Measurements from ENCODE around the gene PTHLH.

PTHLH gene

GRCh38 chr12:27960821-27961220 lies 11.7 kb downstream of the PTHLH start:
- DNase-seq (ENCODE audit: low read depth, low spot score): no peak
- H3K4me3 ChIP-seq (ENCODE audit: insufficient read length, low read depth): no peak overlapping the region

GRCh38 chr12:27958675-27959074 lies 13.9 kb downstream of the PTHLH start:
- Histone ChIP-seq H3K4me3 (ENCODE audit: insufficient read length, low read depth) (no peak overlapping the region), H3K9ac (ENCODE audit: insufficient read length, low read depth) (no peak overlapping the region), H3K27me3 (ENCODE audit: insufficient read depth, insufficient read length) (no peaks in the 10 kb centered on the region), H3K4me1 (ENCODE audit: insufficient read depth, insufficient read length) (no peaks in the 10 kb centered on the region), H3K36me3 (ENCODE audit: insufficient read depth, insufficient read length, low read length) (peaks cover 4% of the 10 kb centered on the region), H3K9me3 (ENCODE audit: insufficient read depth, low read length) (no peaks in the 10 kb centered on the region)
- DNase-seq (ENCODE audit: low read depth, low spot score): no peak
- TF ChIP-seq SUZ12 (IDR thresholded peaks at IDR 0.05; ENCODE audit: extremely low read depth, insufficient read depth, insufficient read length): no peak
- TF ChIP-seq YY1 (IDR thresholded peaks at IDR 0.05; ENCODE audit: insufficient read depth, insufficient read length): no peak
- TF ChIP-seq ZNF274 (IDR thresholded peaks at IDR 0.05; ENCODE audit: low read depth, low read length): no peak

More at GRCh38 chr12:27960821-27961220, 11.7 kb downstream of the PTHLH start:
- TF ChIP-seq YY1 (IDR thresholded peaks at IDR 0.05; ENCODE audit: insufficient read depth, insufficient read length) (no peak), SUZ12 (IDR thresholded peaks at IDR 0.05; ENCODE audit: extremely low read depth, insufficient read depth, insufficient read length) (no peak), ZNF274 (IDR thresholded peaks at IDR 0.05; ENCODE audit: low read depth, low read length) (no peak)
- Histone ChIP-seq H3K36me3 (ENCODE audit: insufficient read depth, insufficient read length, low read length) (peaks cover 4% of the 10 kb centered on the region), H3K9ac (ENCODE audit: insufficient read length, low read depth) (no peak overlapping the region), H3K9me3 (ENCODE audit: insufficient read depth, low read length) (no peaks in the 10 kb centered on the region), H3K4me1 (ENCODE audit: insufficient read depth, insufficient read length) (no peaks in the 10 kb centered on the region), H3K27me3 (ENCODE audit: insufficient read depth, insufficient read length) (no peaks in the 10 kb centered on the region)

- no peaks in the 10 kb centered on the region for H3K36me3 ChIP-seq (ENCODE audit: insufficient read depth, insufficient read length, low read length)
- H3K27me3 ChIP-seq (ENCODE audit: insufficient read depth, insufficient read length): no peaks in the 10 kb centered on the region
- no peak overlapping the region for H3K9ac ChIP-seq (ENCODE audit: insufficient read length, low read depth)
- TF ChIP-seq YY1 (IDR thresholded peaks at IDR 0.05; ENCODE audit: insufficient read depth, insufficient read length) (no peak), SUZ12 (IDR thresholded peaks at IDR 0.05; ENCODE audit: extremely low read depth, insufficient read depth, insufficient read length) (no peak), ZNF274 (IDR thresholded peaks at IDR 0.05; ENCODE audit: low read depth, low read length) (no peak)
- H3K4me3 ChIP-seq (ENCODE audit: insufficient read length, low read depth): no peak overlapping the region
- DNase-seq (ENCODE audit: low read depth, low spot score): no peak
- no peaks in the 10 kb centered on the region for H3K4me1 ChIP-seq (ENCODE audit: insufficient read depth, insufficient read length)
- H3K9me3 ChIP-seq (ENCODE audit: insufficient read depth, low read length): no peaks in the 10 kb centered on the region
Observed at GRCh38 chr12:27957366-27957765, 15.2 kb downstream of the PTHLH start.

GRCh38 chr12:27953817-27954216 lies 18.7 kb downstream of the PTHLH start:
- no peak overlapping the region for H3K4me3 ChIP-seq (ENCODE audit: insufficient read length, low read depth)
- no peaks in the 10 kb centered on the region for H3K27me3 ChIP-seq (ENCODE audit: insufficient read depth, insufficient read length)
- H3K9ac ChIP-seq (ENCODE audit: insufficient read length, low read depth): no peak overlapping the region
- no peaks in the 10 kb centered on the region for H3K9me3 ChIP-seq (ENCODE audit: insufficient read depth, low read length)
- H3K36me3 ChIP-seq (ENCODE audit: insufficient read depth, insufficient read length, low read length): no peaks in the 10 kb centered on the region
- DNase-seq (ENCODE audit: low read depth, low spot score): no peak
- no peaks in the 10 kb centered on the region for H3K4me1 ChIP-seq (ENCODE audit: insufficient read depth, insufficient read length)
- no peak for TF ChIP-seq YY1 (IDR thresholded peaks at IDR 0.05; ENCODE audit: insufficient read depth, insufficient read length)
- no peak for TF ChIP-seq SUZ12 (IDR thresholded peaks at IDR 0.05; ENCODE audit: extremely low read depth, insufficient read depth, insufficient read length)
- TF ChIP-seq ZNF274 (IDR thresholded peaks at IDR 0.05; ENCODE audit: low read depth, low read length): no peak

- Histone ChIP-seq H3K27me3 (ENCODE audit: insufficient read depth, insufficient read length) (no peaks in the 10 kb centered on the region), H3K4me3 (ENCODE audit: insufficient read length, low read depth) (no peak overlapping the region), H3K4me1 (ENCODE audit: insufficient read depth, insufficient read length) (no peaks in the 10 kb centered on the region), H3K36me3 (ENCODE audit: insufficient read depth, insufficient read length, low read length) (no peaks in the 10 kb centered on the region), H3K9me3 (ENCODE audit: insufficient read depth, low read length) (no peaks in the 10 kb centered on the region), H3K9ac (ENCODE audit: insufficient read length, low read depth) (no peak overlapping the region)
- DNase-seq (ENCODE audit: low read depth, low spot score): no peak
- TF ChIP-seq ZNF274 (IDR thresholded peaks at IDR 0.05; ENCODE audit: low read depth, low read length): no peak
- no peak for TF ChIP-seq SUZ12 (IDR thresholded peaks at IDR 0.05; ENCODE audit: extremely low read depth, insufficient read depth, insufficient read length)
- no peak for TF ChIP-seq YY1 (IDR thresholded peaks at IDR 0.05; ENCODE audit: insufficient read depth, insufficient read length)
Observed at GRCh38 chr12:27953348-27953747, 19.2 kb downstream of the PTHLH start.

- H3K27me3 ChIP-seq (ENCODE audit: insufficient read depth, insufficient read length): no peaks in the 10 kb centered on the region
- no peak for DNase-seq (ENCODE audit: low read depth, low spot score)
- H3K36me3 ChIP-seq (ENCODE audit: insufficient read depth, insufficient read length, low read length): no peaks in the 10 kb centered on the region
- H3K9ac ChIP-seq (ENCODE audit: insufficient read length, low read depth): no peak overlapping the region
- H3K4me3 ChIP-seq (ENCODE audit: insufficient read length, low read depth): no peak overlapping the region
- H3K9me3 ChIP-seq (ENCODE audit: insufficient read depth, low read length): no peaks in the 10 kb centered on the region
- H3K4me1 ChIP-seq (ENCODE audit: insufficient read depth, insufficient read length): no peaks in the 10 kb centered on the region
- no peak for TF ChIP-seq ZNF274 (IDR thresholded peaks at IDR 0.05; ENCODE audit: low read depth, low read length)
- TF ChIP-seq SUZ12 (IDR thresholded peaks at IDR 0.05; ENCODE audit: extremely low read depth, insufficient read depth, insufficient read length): no peak
- no peak for TF ChIP-seq YY1 (IDR thresholded peaks at IDR 0.05; ENCODE audit: insufficient read depth, insufficient read length)
Observed at GRCh38 chr12:27952510-27952909, 20.0 kb downstream of the PTHLH start.

GRCh38 chr12:27951898-27952297 lies 20.6 kb downstream of the PTHLH start:
- Histone ChIP-seq H3K27me3 (ENCODE audit: insufficient read depth, insufficient read length) (no peaks in the 10 kb centered on the region), H3K4me1 (ENCODE audit: insufficient read depth, insufficient read length) (no peaks in the 10 kb centered on the region), H3K9me3 (ENCODE audit: insufficient read depth, low read length) (no peaks in the 10 kb centered on the region), H3K36me3 (ENCODE audit: insufficient read depth, insufficient read length, low read length) (no peaks in the 10 kb centered on the region), H3K9ac (ENCODE audit: insufficient read length, low read depth) (no peak overlapping the region), H3K4me3 (ENCODE audit: insufficient read length, low read depth) (no peak overlapping the region)
- TF ChIP-seq YY1 (IDR thresholded peaks at IDR 0.05; ENCODE audit: insufficient read depth, insufficient read length): no peak
- no peak for TF ChIP-seq ZNF274 (IDR thresholded peaks at IDR 0.05; ENCODE audit: low read depth, low read length)
- TF ChIP-seq SUZ12 (IDR thresholded peaks at IDR 0.05; ENCODE audit: extremely low read depth, insufficient read depth, insufficient read length): no peak
- no peak for DNase-seq (ENCODE audit: low read depth, low spot score)

All from NT2/D1 (cell line).